Fibroblast of skin of right biceps (primary cell): ENCODE measurements around the gene SETD3.

ENCODE experiments used
- DNase-seq: peaks from one replicate; pipeline ENCODE4 v3.0.0-alpha.2; 2013

The SETD3 gene

DNA sequence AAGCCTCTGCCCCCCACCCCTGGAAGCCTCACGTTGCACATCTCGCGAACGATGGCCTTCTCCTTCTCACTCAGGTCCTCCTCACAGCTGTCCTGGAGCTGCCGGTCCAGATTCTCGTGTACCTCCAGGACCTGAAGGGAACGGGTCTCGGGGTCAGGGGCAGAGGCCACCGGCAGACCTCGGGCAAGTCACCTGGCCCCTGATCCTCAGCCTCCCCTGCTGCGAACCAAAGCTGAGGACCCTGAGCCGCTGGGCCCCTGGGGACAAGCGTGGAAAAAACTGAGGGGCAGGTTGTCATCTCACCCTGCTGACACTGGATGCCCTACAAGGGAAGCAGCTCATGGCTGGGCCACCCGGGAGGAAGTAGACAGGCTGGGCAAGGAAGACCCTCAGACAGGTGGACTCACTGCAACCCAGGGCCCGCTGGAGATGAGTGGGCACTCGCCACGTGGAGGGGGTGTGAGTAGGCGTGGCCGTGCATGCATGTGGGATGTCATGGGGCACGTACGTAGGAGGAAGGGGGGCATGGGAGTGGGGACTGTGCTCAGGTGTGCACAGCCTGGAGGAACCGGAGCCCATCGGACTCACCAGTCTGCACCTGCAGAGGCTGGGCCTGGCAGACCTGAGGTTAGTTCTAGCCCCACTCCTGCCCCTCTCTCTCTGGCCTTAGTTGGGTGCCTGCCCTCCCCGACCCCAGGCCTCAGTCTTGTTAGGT lies 35.7 kb upstream of the SETD3 start:
- no peak for DNase-seq

DNA sequence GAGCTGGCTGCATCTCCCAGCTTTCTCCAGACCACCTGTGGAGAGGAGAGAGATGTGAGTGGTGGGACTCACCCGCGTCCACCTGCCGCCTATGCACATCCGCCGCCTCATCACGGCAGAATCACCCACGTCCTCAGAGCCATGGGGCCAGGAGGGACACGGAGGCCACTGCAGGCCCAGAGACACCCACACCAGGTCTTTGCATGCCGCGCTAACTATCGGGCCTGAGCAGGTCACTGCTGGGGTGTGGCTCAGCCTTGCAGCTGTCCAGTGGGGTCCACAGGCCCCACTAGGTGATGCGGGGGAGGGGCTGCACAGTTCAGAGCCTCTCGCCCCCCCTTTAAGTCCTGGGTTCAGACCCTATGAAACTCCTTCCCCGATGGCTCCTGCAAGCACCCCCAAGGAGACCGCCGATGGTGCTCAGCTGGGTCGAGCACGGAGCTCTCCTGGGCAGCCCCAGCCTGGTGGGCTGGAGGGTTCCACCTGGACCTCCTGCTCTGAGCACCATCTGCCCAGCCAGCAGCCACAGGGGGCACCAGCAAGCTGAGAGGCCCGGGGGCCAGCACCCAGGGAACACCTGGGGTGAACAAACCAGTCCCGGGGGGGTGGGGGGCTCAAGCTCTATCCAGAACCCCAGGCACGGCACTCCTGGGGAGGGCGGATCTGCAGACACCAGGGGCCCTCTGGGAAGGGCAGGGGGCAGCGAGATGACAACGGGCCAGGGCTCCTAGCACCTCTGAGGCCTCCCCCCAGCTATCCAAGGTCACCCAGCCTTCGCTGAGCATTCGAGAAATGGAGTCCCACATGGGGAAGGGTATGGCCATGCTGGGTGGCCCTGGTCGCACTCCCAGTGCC lies 34.9 kb upstream of the SETD3 start:
- no peak for DNase-seq

DNA sequence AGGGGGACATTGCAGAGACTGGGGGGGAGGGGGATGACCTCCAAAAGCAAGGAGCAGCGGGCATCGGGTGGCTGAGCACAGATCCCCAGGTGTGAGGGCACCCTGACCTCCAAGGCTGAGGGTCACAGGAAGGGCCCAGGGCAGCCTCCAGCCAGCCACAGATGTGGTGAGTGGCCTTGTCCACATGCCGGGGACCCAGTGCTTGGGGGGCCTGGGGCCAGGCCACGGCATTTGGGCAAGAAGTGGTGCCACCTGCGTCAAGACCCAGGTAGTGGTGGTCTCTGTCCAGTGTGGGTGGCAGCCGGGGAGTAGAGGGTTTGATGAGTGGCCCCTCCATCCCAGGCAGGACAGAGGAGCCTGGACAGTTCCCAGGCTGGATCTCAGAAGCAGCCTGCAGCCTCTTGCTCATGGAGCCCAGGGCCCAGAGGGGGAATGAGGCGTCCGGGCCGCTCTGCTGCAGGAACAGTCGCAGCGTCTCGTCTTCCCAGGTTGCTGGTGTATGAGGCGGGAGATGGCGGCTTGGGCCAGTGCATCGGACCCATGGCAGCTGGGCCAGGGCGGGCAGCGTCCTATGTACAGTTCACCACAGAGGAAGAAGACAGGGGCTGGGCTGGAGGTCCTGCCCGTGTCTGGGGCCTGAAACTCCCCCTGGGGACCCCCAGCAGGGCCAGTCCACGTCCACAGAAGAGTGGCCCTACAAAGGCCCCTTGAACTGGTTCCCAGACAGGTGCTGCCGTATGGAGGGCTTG lies 34.1 kb upstream of the SETD3 start:
- no peak for DNase-seq

DNA sequence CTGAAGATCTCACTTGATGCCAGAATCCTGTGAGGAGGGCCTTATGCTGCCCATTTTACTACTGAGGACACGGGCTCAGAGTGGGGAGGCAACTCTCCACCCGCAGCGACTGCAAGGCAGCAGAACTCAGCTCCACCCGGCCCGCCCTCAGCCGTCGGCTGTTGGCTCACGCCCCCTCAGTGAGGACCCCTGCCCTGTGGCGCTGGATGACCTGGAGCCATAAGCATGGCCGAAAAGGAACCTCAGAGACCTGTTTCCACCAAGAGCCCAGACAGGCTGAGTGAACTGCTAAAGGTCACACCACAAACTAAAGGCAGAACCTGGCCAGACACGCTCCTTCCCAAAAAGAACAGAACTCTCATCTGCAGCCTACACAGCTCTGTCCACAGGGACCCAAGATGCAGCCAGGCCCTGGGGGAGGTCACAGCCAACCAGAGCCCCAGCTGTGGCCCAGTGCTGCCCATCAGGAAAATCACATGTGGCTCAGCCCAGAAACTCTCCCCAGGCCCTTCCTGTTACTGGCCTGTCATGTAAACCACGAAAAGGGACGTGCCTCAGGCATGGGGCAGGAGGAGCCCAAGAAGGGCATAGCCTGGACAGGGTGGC lies 33.4 kb upstream of the SETD3 start:
- no peak for DNase-seq

DNA sequence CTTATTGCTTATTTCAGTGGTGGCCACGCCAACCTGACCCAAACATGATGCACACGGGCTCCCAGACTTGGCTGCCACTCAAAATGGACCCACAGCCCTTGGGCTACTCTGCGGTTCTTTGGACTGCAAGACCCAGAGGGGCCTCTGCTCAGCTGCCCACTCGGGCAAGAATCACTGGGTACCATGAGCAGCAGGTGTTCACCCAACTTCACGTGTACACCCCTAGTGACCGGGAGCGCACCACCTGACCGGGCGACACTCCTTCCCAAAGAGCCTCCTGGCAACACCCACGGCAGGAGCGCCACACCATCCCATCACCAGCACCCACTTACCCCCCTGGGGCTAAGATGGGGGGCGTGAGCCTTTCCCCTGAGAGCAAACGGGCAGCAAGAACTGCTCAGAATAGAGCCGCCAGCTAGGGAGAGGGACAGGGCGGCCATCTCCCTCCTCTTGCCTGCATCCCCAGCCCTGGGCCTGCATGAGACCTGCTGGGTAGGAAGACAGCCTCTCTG lies 32.6 kb upstream of the SETD3 start:
- no peak for DNase-seq

DNA sequence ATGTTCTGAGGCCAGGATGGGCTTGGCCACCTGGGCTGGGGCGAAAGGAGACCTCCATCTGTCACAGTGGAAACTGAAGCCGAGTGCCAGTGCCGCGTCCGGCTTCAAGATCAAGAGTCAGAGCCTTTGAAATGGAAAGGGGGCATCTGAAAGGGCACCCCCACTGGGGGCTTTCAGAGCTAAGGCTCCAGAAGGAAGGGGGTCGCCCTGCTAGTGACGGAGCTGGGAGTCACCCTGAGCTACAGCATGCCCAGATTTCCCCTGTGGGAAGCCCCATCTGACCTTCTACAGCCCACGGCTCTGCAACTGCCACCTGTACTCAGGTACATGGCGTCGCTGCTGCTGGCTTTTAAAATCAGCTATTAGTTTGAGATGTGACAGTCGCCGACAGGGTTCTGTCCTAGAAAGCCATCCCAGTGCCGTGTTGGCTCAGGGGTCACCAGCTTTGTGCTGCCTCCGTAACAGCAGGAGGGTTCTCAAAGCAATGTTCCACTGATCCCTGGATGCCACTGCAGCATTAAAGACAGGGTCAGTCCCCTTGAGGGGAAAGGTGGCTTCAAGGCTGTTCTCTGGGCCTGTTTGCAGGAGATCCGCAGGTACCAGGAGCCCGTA lies 32.0 kb upstream of the SETD3 start:
- DNase-seq, result no peak

DNA sequence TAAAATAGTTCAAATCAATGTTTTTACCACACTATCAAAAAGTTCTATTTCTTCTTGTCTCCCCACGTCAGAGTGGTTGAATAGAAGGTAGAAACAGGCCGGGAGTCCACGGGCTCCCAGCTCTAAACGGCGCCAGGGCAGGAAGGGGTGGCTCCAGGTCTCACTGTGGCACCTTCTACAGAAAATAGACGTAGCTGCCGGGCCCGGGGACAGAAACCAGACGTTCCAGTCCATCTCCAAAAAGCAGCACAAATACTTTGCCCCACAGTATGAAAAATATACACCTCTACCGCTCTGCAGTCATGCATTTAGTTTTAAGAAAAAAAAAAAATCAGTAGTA lies 31.4 kb upstream of the SETD3 start:
- no peak for DNase-seq

DNA sequence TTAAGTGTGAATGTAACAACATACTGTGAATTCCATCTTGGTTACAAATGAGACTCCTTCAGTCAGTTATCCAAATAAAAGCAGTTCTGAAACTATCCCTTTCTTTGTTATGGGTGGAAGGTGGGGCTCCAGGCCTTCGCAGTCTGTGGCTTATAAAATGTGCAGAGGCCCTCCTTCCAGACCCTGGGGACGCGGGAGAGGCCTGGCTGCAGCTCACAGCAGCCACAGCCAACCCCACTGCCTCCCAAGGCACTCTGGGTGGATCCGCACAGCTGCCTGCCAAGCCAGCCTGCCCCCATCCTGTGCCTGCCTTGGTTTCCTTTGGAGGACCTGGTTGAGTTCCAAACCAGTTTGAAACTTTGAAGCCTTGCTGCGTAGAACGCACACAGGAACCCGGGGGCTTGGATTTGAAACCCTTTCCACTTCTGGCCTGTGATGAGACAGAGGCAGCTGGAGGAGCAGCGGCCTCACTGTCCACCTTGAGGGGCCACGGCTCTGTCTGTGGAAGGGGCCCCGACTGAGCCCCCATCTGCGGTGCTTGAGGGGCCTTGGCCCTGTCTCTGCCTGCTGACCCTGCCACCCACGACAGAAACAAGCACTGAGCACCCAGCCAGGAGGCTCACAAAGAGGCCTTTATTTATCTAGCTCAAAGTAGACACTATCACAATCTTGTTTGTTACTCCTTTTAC lies 30.9 kb upstream of the SETD3 start:
- peak; percentile 68 for DNase-seq

DNA sequence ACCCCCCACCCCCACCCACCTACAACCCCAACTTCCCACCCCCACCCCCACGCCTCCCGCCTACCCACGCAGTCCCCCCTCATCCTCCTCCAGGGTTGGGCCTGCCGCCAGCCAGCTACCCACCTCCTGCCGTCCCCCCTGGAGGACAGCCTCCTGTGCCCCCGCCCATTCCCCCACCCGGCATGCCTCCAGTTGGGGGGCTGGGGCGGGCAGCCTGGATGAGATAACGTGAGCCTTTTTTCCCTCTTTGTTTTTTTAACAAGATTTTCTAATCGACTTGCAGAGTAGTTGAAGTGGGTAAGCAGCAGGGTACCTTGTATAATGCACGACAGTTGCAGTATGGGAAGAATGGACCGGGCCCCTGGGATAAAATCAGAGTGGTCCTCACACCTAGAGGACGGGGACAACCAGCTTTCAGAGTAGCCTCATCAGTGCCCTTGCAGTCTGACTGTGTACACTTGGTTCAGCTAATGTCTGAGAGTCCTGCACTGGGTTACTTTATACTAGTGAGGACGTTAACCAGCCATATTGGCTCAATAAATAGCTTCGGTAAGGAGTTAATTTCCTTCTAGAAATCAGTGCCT lies 30.0 kb upstream of the SETD3 start:
- no peak for DNase-seq

DNA sequence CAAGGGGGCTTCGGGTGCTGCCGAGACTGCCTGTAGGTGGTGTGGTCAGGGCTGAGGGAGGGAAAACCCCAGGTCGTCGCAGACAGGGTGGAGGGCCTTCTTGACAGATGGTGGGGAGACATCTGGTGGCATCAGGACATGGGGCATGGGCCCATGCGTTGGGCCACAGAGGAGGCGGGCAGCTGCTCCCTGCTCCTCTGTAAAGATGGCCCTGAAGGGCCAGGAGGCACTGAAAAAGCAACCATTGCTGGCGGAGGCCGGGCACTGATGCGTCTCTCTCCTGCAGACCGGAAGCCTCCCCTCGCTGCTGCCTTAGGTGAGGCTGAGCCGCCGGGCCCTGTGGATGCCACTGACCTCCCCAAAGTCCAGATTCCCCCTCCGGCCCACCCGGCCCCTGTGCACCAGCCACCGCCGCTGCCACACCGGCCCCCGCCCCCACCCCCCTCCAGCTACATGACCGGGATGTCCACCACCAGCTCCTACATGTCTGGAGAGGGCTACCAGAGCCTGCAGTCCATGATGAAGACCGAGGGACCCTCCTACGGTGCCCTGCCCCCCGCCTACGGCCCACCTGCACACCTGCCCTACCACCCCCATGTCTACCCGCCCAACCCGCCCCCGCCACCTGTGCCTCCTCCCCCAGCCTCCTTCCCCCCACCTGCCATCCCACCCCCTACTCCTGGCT lies 29.4 kb upstream of the SETD3 start:
- no peak for DNase-seq

DNA sequence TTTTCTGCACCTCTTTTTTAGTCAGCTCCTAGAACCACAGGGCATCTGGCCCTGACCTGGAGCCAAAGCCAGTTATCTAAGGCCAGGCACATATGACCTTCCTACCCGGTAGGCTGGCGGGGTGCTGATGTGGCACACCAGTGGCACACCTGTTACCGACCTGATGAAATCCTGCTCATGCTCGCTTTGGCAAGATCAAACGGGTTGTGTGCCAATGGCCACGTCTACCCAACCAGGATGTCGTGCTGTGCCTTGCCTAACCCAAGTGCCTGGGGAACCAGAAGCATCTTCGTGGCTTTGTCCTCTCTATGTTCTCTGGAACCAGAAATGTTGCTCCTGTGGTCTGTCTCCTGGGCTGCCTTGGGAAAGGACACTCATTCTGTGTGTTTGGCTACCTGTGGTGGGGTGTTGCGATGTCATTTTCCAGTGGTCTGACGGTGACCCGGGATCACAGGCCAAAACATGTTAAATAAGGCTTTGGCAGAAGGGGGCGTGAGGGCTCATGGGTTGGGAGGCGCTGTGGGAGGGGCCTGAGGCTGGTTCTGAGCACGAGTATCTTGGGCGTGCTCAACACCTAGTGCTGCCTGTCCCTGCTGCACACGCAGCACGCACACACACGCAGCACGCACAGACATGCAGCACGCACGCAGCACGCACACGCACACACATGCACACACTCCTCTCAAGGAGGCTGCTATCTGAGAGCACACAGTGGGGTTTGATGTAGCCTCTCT lies 28.4 kb upstream of the SETD3 start:
- DNase-seq, result no peak

DNA sequence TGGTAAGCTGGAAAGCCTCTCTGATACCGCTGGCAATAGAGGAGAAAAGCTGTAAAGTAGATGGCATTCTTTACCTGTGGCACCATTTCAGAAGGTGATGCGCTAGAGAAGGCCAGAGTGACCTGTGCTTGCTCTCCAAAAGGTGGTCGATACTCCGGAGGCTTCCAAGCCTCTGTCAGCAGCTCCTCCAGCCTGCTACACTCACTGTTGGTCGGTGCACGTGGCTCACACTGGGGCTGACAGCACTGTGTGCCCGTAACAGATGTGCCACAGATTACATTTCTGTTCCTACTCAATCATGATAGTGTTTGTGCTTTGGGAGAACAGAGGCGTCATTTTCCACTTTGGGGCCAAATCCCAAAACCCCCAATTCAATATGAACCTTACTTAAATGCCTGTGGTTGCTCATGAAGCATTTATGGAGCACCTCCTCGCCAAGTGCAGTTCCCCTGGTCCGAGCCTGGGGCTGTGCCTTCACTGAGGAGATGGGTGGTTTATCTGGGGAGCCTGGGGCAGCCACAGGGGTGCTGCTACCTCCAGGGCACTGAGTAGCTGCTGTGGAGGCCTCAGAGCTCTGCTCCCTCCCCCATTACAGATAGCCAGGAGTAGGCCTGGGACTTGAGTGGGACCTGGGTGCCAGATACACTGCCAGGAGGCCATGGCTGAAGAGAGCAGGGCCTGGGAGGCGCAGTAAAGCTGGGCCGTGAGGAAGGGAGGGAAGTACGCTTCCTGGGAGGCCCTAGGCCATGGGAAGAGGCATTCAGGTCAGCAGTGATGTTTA lies 27.4 kb upstream of the SETD3 start:
- DNase-seq, result no peak

DNA sequence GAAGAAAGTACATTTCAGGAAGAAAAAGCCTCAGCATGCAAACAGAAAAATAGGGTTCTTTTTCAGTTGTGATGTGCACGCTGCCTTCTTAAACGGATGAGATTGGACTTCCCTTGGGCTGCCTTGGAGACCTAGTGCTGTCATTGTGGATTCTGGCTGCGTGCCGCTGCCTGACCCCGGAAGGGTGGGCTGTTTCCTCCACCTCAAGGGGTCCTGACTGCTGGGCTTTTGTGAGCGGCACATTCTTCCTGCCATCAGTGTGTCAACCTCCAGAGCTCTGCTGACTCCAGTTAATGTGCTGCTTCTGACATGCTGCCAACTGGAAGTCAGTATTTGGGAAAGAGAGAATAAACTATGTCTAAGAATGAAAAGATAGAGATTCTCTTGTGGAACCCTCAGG lies 25.6 kb upstream of the SETD3 start:
- DNase-seq, result no peak

DNA sequence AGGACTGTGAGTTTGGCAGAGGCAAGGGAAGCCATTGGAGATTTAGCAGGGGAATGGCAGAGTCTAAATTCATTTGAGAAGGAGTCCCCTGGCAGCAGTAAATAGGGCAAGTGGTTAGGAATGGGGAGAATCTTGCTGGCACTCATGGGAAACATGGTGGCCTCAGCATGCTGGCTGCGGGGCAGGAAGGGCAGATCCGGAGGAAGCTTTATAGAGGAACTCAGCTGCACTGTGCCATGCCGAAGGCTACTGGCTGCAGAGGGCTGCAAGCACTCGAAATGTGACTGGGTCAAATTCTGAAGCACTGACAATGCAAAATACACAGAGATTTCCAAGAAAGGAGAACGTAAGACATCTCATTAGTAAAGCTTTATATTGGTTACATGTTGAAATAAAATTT lies 24.4 kb upstream of the SETD3 start:
- DNase-seq, result no peak

DNA sequence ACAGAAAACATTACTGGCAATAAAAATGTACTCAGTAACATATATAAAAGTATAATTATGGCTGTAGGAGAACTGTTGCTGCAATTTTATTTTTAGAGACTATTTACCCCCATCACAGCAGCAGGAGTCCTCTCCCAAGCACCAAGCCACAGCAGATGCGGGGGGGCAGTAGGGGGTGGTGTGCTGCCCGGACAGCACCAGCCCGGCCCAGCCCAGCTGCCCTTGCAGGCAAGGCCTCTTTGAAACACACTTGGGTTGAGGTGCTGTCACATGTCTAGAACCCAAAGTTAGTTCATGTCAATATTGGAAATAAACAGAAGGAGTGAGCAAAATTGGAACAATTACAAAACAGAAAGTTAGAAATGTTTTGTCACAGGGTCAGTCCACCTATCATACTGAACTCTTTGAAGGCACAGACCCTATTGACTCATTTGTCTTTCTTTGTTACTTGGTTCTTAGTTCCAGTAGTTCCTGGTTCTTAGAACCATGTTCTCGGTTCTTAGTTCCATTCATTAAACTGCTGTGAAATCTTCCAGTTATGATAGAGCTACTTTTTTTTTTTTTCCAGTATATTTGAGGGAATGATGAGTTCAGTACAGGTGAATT lies 23.3 kb upstream of the SETD3 start:
- no peak for DNase-seq

DNA sequence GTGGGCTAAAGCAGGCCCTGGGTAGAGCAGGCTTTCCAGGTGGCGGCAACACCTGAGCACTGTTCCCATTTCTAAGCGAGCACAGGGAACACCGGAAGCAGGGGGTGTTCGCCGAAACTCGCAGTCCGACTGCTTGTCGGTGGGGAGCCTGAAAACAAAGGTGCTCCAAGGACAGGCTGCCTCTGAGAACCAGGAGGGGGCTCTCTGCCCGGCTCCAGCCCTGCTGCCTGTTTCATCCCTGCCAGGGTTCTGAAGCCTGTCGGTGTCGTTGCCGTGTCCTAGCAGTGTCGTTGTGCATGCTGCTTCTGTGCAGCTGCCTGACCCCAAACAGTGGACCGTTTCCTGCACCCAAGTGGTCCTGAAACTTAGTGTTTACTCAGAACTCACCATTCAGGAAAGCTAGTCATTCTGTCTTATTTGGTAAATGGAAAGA lies 22.3 kb upstream of the SETD3 start:
- no peak for DNase-seq

DNA sequence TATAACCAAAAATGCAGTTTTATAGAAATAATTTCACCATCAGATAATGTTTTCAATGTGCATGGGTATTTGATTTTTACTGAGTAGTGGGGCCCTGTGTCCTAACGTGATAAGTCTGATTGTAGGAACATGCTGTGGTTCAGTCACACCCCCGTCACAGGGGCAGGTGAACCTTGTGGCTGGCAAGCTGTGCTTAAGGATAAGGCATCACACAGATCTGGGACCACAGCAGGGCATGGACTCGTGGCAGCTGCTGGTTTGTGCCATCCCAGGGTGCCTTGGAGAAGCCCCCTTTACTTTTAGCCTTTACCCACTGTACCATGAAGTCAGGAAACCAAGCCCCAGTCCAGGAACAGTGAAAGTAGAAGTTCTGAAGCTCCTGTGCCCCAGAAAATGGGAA lies 17.2 kb upstream of the SETD3 start:
- no peak for DNase-seq

DNA sequence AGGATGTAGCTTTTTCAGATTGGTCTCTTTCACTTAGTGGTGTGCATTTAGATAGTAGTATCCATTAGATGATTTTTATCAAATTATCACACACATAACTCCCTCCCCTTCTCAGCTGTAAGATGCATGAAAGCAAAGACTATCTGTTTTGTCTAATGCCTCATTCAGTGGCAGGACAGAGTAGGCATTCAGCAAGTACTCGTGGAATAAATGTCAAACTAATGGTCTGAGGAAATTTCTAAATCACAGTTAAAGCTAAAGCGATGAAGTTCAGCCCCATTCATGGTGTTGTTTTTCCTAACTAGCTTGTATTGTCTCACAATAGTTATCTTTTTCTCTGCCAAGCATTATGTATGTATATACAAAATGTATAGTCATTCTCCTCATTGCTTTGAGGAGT lies 16.7 kb upstream of the SETD3 start:
- DNase-seq, result no peak

DNA sequence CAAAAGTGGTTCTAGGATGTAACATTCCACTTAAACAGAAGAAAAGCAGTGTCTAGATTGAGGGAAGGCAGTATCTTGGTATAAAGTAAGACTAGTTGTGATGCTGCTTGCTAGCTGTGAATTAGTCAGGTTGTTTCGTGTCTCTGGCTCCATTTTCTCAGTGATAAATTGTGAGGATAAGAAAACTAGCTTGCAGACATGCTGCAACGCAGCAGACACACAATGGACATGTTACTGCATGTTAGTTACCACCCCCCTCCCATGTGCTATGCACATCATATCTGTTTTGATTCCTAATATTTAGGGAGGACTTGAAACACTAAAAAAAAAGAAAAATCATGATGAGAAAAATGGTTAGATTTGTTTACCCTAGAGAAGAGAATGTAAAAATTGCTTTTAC lies 3.4 kb upstream of the SETD3 start:
- DNase-seq, result no peak
